A549 (cell line): ENCODE data around the gene MOSMO. TPM values are rescaled to one million over a fixed set of nuclear protein-coding genes. Genes with fewer than 3 reads are reported as not detected.

ENCODE experiments used
- ATAC-seq, 2 experiments: fragments of 200-7000 bp in 1 of 2; fragments of >200 bp in 1 of 2; cut with Nextera tagmentation in 1 of 2; cut with Tn5 transposase in 1 of 2; 3 replicates each; pipeline versions ENCODE4 v1.8.0 to v1.9.1; 2018 to 2020; ENCODE audit warnings: mild to moderate bottlenecking in 1 of 2, moderate library complexity in 1 of 2
- CTCF ChIA-PET: fragments of 300-600 bp; sonication (Branson Sonifier 250); formaldehyde crosslinking; extraction: SDS; loops from one replicate; lab custom pipeline; 2021; ENCODE audit warnings: antibody characterized with exemption, inconsistent platforms; lab: Yijun Ruan, JAX
- POLR2A ChIA-PET: fragments of 350-600 bp; formaldehyde crosslinking; extraction: SDS; loops from one replicate; lab custom pipeline; 2021; ENCODE audit warnings: antibody characterized with exemption, inconsistent platforms; lab: Yijun Ruan, JAX
- DNase-seq, 2 experiments: peaks; one replicate each; pipeline versions ENCODE4 v3.0.0 to v3.0.0-alpha.2; 2011 to 2016; ENCODE audit warnings: low read depth in 1 of 2, low spot score in 1 of 2
- FAIRE-seq: peaks from 2 replicates; lab custom pipeline; 2011; peaks lifted over from hg19 to GRCh38; lab: Jason Lieb, UNC
- H3K27ac ChIP-seq, 2 experiments: fragments of >200 bp; sonication (Bioruptor Twin); formaldehyde crosslinking; 3 replicates each; pipeline ENCODE4 v1.5.1; 2016 to 2017
- H3K4me1 ChIP-seq: fragments of >200 bp; sonication (Bioruptor Twin); formaldehyde crosslinking; 3 replicates; pipeline ENCODE4 v1.6.1; 2016
- H3K4me2 ChIP-seq: fragments of >200 bp; sonication (Bioruptor Twin); formaldehyde crosslinking; 3 replicates; pipeline ENCODE4 v1.6.1; 2016
- H3K4me3 ChIP-seq: fragments of >200 bp; sonication (Bioruptor Twin); formaldehyde crosslinking; 3 replicates; pipeline ENCODE4 v1.5.1; 2016
- H3K9me3 ChIP-seq: fragments of >200 bp; sonication (Bioruptor Twin); formaldehyde crosslinking; 3 replicates; pipeline ENCODE4 v1.6.1; 2016
- BHLHE40 ChIP-seq: IDR thresholded peaks from 2 replicates; pipeline ENCODE4 v1.6.1; 2012; ENCODE audit warnings: low read depth, low read length, inconsistent platforms
- CEBPB ChIP-seq, 2 experiments: fragments of >200 bp in 1 of 2; sonication (Bioruptor Twin) in 1 of 2; formaldehyde crosslinking in 1 of 2; IDR thresholded peaks; 2 replicates each; pipeline ENCODE4 v1.6.1; 2012 to 2016
- CHD2 ChIP-seq: fragments of 150-350 bp; IDR thresholded peaks from 2 replicates; pipeline ENCODE4 v1.6.1; 2014; ENCODE audit warnings: low read length; ENCODE audit not compliant: partially characterized antibody
- EHMT2 ChIP-seq: fragments of 200-600 bp; sonication (generic); IDR thresholded peaks from 2 replicates; pipeline ENCODE4 v1.6.1; 2016; ENCODE audit warnings: antibody characterized with exemption, low read depth, mild to moderate bottlenecking, moderate library complexity
- EP300 ChIP-seq, 2 experiments: fragments of >200 bp; sonication (Bioruptor Twin); formaldehyde crosslinking; IDR thresholded peaks; 2 replicates in 1 of 2; 3 replicates in 1 of 2; pipeline ENCODE4 v1.6.1; 2016 to 2017
- FOSB ChIP-seq: fragments of 250-450 bp; sonication (Bioruptor Pico); IDR thresholded peaks from 2 replicates; pipeline ENCODE4 v1.5.0; 2020; ENCODE audit warnings: mild to moderate bottlenecking, moderate library complexity
- FOSL2 ChIP-seq, 2 experiments: fragments of 450-650 bp in 1 of 2; fragments of >200 bp in 1 of 2; sonication (Bioruptor Twin) in 1 of 2; formaldehyde crosslinking; IDR thresholded peaks; 2 replicates each; pipeline versions ENCODE4 v1.5.0 to v1.6.1; 2016 to 2020; ENCODE audit warnings: mild to moderate bottlenecking in 1 of 2, moderate library complexity in 1 of 2
- FOXS1 ChIP-seq: fragments of 250-450 bp; sonication (Bioruptor Pico); IDR thresholded peaks from 2 replicates; pipeline ENCODE4 v1.5.0; 2020; ENCODE audit warnings: mild to moderate bottlenecking, moderate library complexity
- GATA3 ChIP-seq: IDR thresholded peaks from 2 replicates; pipeline ENCODE4 v1.6.1; 2012; ENCODE audit warnings: borderline replicate concordance
- HEYL ChIP-seq: fragments of 250-450 bp; sonication (Bioruptor Pico); IDR thresholded peaks from 2 replicates; pipeline ENCODE4 v1.8.0; 2021; ENCODE audit warnings: mild to moderate bottlenecking, moderate library complexity
- HOXB5 ChIP-seq: fragments of 250-450 bp; sonication (Bioruptor Pico); IDR thresholded peaks from 2 replicates; pipeline ENCODE4 v1.5.0; 2020; ENCODE audit warnings: mild to moderate bottlenecking, moderate library complexity
- JUN ChIP-seq, 2 experiments: fragments of >200 bp; sonication (Bioruptor Twin); formaldehyde crosslinking; IDR thresholded peaks; 2 replicates in 1 of 2; 3 replicates in 1 of 2; pipeline ENCODE4 v1.6.1; 2016 to 2017
- MAZ ChIP-seq: fragments of 150-350 bp; IDR thresholded peaks from 2 replicates; pipeline ENCODE4 v1.6.1; 2014; ENCODE audit warnings: antibody characterized with exemption, low read depth, low read length, borderline replicate concordance
- MYC ChIP-seq: IDR thresholded peaks from 2 replicates; pipeline ENCODE4 v1.6.1; 2012; ENCODE audit warnings: mild to moderate bottlenecking, inconsistent platforms, low read length, improper control_type of control experiment, borderline replicate concordance
- POLR2AphosphoS2 ChIP-seq: conservative IDR thresholded peaks from 2 replicates; pipeline ENCODE4 v1.6.1; 2012; ENCODE audit warnings: low read length, improper control_type of control experiment, inconsistent platforms
- RARB ChIP-seq: fragments of 250-450 bp; sonication (Bioruptor Pico); IDR thresholded peaks from 2 replicates; pipeline ENCODE4 v1.8.0; 2021; ENCODE audit warnings: mild to moderate bottlenecking, moderate library complexity
- SMC3 ChIP-seq: fragments of >200 bp; sonication (Bioruptor Twin); formaldehyde crosslinking; IDR thresholded peaks from 3 replicates; pipeline ENCODE4 v1.6.1; 2018; ENCODE audit warnings: inconsistent platforms
- SREBF2 ChIP-seq: fragments of 450-650 bp; IDR thresholded peaks from 2 replicates; pipeline ENCODE4 v1.6.1; 2014; ENCODE audit warnings: mild to moderate bottlenecking, moderate library complexity
- TFCP2L1 ChIP-seq: fragments of 250-450 bp; sonication (Bioruptor Pico); IDR thresholded peaks from 2 replicates; pipeline ENCODE4 v1.5.0; 2021; ENCODE audit warnings: mild to moderate bottlenecking
- TP53 ChIP-seq: fragments of 250-450 bp; sonication (Bioruptor Pico); IDR thresholded peaks from 2 replicates; pipeline ENCODE4 v1.5.0; 2021; ENCODE audit warnings: mild to moderate bottlenecking, moderate library complexity
- WGBS: methylation state at CpG from one replicate; pipeline ENCODE4 v1.1.6; 2017; ENCODE audit errors: missing lambda C conversion rate; 5-methylcytosine and 5-hydroxymethylcytosine counted together
- polyA plus RNA-seq, 4 experiments: library from polyadenylated mRNA; depleted of rRNA in 3 of 4; stranded (reverse); fragments of >200 nt; fragmentation: RNase III in 1 of 4; extraction: RNeasy Plus Mini Kit Qiagen cat#74134 plus additional on column Dnase treatment in 1 of 4; gene quantifications; 2 replicates in 3 of 4; 3 replicates in 1 of 4; pipeline ENCODE4 v1.2.3, GENCODE V29; 2011 to 2017
- TF ChIP-seq, protein P1 (sequence below): fragments of >200 bp; sonication (Bioruptor Twin); formaldehyde crosslinking; IDR thresholded peaks from 3 replicates; pipeline ENCODE4 v1.6.1; 2016
- TF ChIP-seq, protein P2 (sequence below): fragments of >200 bp; sonication (Bioruptor Twin); formaldehyde crosslinking; IDR thresholded peaks from 2 replicates; pipeline ENCODE4 v1.6.1; 2016
- TF ChIP-seq, protein P3 (sequence below): IDR thresholded peaks from 2 replicates; pipeline ENCODE4 v1.6.1; 2012; ENCODE audit warnings: low read depth, borderline replicate concordance

MOSMO gene
- polyA plus RNA-seq, 2 of the 4 experiments (the other 2 are of a cell fraction), result 9.7 to 14.4 TPM

DNA sequence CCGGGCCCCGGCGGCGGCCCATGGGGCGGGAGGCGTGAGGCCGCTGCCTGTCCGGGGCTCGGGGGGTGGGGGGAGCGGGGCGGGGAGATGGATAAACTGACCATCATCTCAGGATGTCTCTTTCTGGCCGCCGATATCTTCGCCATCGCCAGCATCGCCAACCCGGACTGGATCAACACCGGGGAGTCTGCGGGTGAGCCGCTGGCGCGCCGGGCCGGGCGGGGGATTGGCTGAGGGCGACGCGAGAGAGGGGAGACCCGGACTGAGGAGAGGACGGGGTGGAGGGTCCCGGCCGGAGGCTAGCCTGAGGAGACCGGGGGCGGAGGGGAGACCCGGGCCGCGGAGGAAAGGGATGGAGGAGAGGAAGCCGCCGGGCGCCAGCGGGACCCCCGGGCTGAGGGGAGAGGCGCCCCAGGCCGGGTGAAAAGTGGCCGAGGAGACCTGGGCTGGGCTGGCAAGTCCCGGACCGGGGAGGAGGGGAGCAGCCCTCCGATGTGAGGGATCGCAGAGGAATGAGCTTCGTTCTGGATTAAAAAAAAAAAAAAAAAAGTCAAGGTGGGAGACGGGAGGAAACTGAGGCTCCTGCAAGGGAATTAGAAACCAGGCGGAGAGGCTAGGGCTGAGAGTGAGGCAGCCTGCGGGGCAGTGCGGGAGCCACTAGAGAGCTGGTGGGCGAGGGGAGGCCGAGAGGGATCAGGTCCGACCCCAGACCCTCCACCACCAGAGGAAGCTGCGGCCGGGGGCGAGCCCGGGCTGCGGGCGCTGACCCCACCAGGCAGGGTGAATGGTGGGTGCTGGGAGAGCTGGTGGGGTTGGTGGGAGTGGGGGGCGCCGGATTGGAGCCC lies 526 bp downstream of the MOSMO start:
- TF ChIP-seq JUN (IDR thresholded peaks at IDR 0.05) (0 out of 5 replicates have a peak, but pooled peaks of 1 of the 2 experiments have one; percentile 25), BHLHE40 (no peak), HEYL (CRISPR knock-in tag) (no peak), TP53 (no peak), TFCP2L1 (CRISPR knock-in tag) (no peak), FOSL2 (IDR thresholded peaks at IDR 0.05) (no peak), FOSL2 (CRISPR knock-in tag; IDR thresholded peaks at IDR 0.05) (no peak)
- TF ChIP-seq, protein P1, sequence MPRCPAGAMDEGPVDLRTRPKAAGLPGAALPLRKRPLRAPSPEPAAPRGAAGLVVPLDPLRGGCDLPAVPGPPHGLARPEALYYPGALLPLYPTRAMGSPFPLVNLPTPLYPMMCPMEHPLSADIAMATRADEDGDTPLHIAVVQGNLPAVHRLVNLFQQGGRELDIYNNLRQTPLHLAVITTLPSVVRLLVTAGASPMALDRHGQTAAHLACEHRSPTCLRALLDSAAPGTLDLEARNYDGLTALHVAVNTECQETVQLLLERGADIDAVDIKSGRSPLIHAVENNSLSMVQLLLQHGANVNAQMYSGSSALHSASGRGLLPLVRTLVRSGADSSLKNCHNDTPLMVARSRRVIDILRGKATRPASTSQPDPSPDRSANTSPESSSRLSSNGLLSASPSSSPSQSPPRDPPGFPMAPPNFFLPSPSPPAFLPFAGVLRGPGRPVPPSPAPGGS, result peak; percentile 22; the same call in 1 of the 3 replicates
- TF ChIP-seq, protein P2, sequence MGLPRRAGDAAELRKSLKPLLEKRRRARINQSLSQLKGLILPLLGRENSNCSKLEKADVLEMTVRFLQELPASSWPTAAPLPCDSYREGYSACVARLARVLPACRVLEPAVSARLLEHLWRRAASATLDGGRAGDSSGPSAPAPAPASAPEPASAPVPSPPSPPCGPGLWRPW, result no peak
- WGBS, result 2% methylated on average over 27 of the region's 65 CpGs
- Histone ChIP-seq H3K4me2 (peak overlapping the region; percentile 100), H3K4me1 (peaks cover 13% of the 10 kb centered on the region; the same call in 2 of the 3 replicates), H3K9me3 (no peaks in the 10 kb centered on the region), H3K4me3 (peak overlapping the region; percentile 90), H3K27ac (peak overlapping the region; percentile 91 to 93)
- ChIA-PET CTCF (interaction anchor here (0.9 to 13.7 kb wide), 9 partner anchors 9 to 180 kb away, joined by 3 to 226 read pairs (median 4); partner anchors contain the start of genes PDZD9 and UQCRC2), POLR2A (interaction anchor here (1.0 to 2.7 kb wide), 7 partner anchors 8 to 180 kb away, joined by 3 to 17 read pairs (median 6); partner anchors contain the start of gene UQCRC2)
- FAIRE-seq, result no peak
- ATAC-seq, result peak; percentile 31 to 38; a peak in 5 of 6 replicates
- peak; percentile 16 to 35 for DNase-seq

DNA sequence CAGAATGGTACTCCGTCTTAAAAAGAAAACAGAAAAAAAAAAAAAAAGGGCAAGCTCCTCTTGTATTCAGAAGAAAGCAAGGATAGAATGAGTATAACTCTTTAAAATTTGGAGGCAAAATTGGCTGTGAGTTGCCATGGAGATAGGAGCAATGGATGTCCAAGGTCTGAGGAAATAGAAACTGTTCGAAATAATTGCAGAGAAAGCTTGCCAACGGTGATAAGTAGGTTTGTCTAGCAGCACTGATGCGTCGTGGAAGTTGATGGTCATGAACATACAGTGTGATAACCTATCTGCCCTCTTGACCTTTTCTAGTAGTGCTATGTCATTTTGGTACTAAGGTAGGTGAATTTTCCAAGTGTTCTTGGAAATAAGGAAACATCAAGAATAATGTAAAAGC lies 3.0 kb downstream of the MOSMO start:
- no peak overlapping the region for H3K4me2 ChIP-seq
- no peak overlapping the region for H3K4me3 ChIP-seq
- CTCF ChIA-PET, result interaction anchor here (0.7 to 2.8 kb wide), 3 partner anchors 9 to 178 kb away, joined by 5 to 13 read pairs (median 10); no protein-coding TSS in a partner anchor

DNA sequence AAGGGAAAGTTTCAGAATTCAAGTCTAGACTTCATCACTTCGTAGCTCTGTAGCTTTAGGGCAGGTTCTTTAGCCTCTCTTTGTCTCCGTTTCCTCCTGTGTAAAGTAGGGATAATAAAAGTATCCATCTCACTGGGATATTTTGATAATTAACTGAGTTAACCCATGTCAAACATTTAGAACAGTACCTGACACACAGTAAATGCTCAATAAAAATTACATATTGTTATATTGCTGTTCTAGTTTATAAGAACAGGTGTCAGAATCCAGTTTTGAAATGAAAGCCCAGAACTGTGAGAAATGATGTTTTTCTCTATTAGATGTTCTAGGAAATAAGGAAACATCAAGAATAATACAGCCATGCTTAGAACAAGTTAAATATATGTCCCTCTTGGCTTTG lies 4.3 kb downstream of the MOSMO start:
- Histone ChIP-seq H3K4me3 (no peak overlapping the region), H3K27ac (no peak overlapping the region), H3K4me1 (peaks cover 14% of the 10 kb centered on the region; the same call in 2 of the 3 replicates), H3K4me2 (no peak overlapping the region), H3K9me3 (no peaks in the 10 kb centered on the region)
- POLR2A ChIA-PET, result no interaction called here
- WGBS, result 40% methylated on average over 2 of the region's 2 CpGs
- CTCF ChIA-PET, result interaction anchor here (0.6 to 2.9 kb wide), 6 partner anchors 10 to 177 kb away, joined by 3 to 13 read pairs (median 3); partner anchors contain the start of gene PDZD9
- FAIRE-seq, result no peak
- DNase-seq, result no peak
- ATAC-seq, result no peak
- no peak for TF ChIP-seq FOXS1 (CRISPR knock-in tag)
- no peak for TF ChIP-seq RARB
- TF ChIP-seq SMC3, result no peak
- TF ChIP-seq MAZ, result no peak
- TF ChIP-seq, protein P3, sequence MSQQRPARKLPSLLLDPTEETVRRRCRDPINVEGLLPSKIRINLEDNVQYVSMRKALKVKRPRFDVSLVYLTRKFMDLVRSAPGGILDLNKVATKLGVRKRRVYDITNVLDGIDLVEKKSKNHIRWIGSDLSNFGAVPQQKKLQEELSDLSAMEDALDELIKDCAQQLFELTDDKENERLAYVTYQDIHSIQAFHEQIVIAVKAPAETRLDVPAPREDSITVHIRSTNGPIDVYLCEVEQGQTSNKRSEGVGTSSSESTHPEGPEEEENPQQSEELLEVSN, result no peak
- TF ChIP-seq SREBF2, result no peak
- TF ChIP-seq, protein P2, result no peak
- TF ChIP-seq GATA3, result no peak
- TF ChIP-seq MYC, result no peak
- TF ChIP-seq HOXB5 (CRISPR knock-in tag), result no peak
- TF ChIP-seq POLR2AphosphoS2, result no peak
- no peak for TF ChIP-seq JUN (IDR thresholded peaks at IDR 0.05)
- no peak for TF ChIP-seq FOSB (CRISPR knock-in tag)
- no peak for TF ChIP-seq CEBPB (IDR thresholded peaks at IDR 0.05)

More for the DNA sequence above, 3.0 kb downstream of the MOSMO start:
- Histone ChIP-seq H3K4me1 (peaks cover 20% of the 10 kb centered on the region; the same call in 2 of the 3 replicates), H3K27ac (no peak overlapping the region), H3K9me3 (no peaks in the 10 kb centered on the region)
- FAIRE-seq (no peak), ATAC-seq (no peak), DNase-seq (no peak)
- TF ChIP-seq CHD2, result no peak
- no peak for TF ChIP-seq EP300 (IDR thresholded peaks at IDR 0.05)
- TF ChIP-seq EHMT2, result no peak
- POLR2A ChIA-PET, result no interaction called here
- WGBS, result 86% methylated on average over 5 of the region's 5 CpGs
